Measurements from ENCODE around the gene YWHAB.
A peak's percentile ranks its signal among the peaks of the same experiment; 100 is the strongest.

Gene YWHAB

GRCh38 chr20:44884907-44885391 lies 556 bp upstream of the YWHAB start:
- H3K9me3 ChIP-seq (ENCODE audit: insufficient read depth, low read depth, low read length), result no peaks in the 10 kb centered on the region
- H2AFZ ChIP-seq (ENCODE audit: low read length), result peak overlapping the region; percentile 77
- peak overlapping the region; percentile 87 for H3K4me2 ChIP-seq (ENCODE audit: low read depth, low read length, poor library complexity, severe bottlenecking)
- H3K9me2 ChIP-seq (replicated peaks; ENCODE audit: low read depth, low read length), result no peaks in the 10 kb centered on the region
- peak overlapping the region; percentile 81 for H3K4me3 ChIP-seq (ENCODE audit: low read length, poor library complexity, severe bottlenecking)
- H3K4me1 ChIP-seq (ENCODE audit: insufficient read depth, low read length, poor library complexity, severe bottlenecking), result peaks cover 35% of the 10 kb centered on the region
- peaks cover 44% of the 10 kb centered on the region for H3K79me2 ChIP-seq (ENCODE audit: insufficient read depth, low read length)
- H4K20me1 ChIP-seq (ENCODE audit: insufficient read depth, low read length, poor library complexity, severe bottlenecking), result peaks cover 41% of the 10 kb centered on the region
- H3K9ac ChIP-seq (ENCODE audit: low read depth, low read length, poor library complexity, severe bottlenecking), result peak overlapping the region; percentile 67
- H3K27me3 ChIP-seq (ENCODE audit: insufficient read depth, low read length, poor library complexity, severe bottlenecking), result no peaks in the 10 kb centered on the region
- no peaks in the 10 kb centered on the region for H3F3A ChIP-seq (ENCODE audit: low read depth)
- no peaks in the 10 kb centered on the region for H3K36me3 ChIP-seq (ENCODE audit: insufficient read depth, low read length)
- no peak for TF ChIP-seq CTCF (conservative IDR thresholded peaks at IDR 0.05; ENCODE audit: low read length)
- TF ChIP-seq EZH2phosphoT487 (IDR thresholded peaks at IDR 0.05; ENCODE audit: borderline replicate concordance), result no peak

- Histone ChIP-seq H3K79me2 (ENCODE audit: insufficient read depth, low read length) (peaks cover 57% of the 10 kb centered on the region), H2AFZ (ENCODE audit: low read length) (no peak overlapping the region; the same call in 1 of the 2 replicates), H3K4me3 (ENCODE audit: low read length, poor library complexity, severe bottlenecking) (peak overlapping the region; percentile 81), H3F3A (ENCODE audit: low read depth) (no peaks in the 10 kb centered on the region), H3K27me3 (ENCODE audit: insufficient read depth, low read length, poor library complexity, severe bottlenecking) (no peaks in the 10 kb centered on the region), H3K9me2 (replicated peaks; ENCODE audit: low read depth, low read length) (no peaks in the 10 kb centered on the region), H3K4me2 (ENCODE audit: low read depth, low read length, poor library complexity, severe bottlenecking) (peak overlapping the region; percentile 92), H3K36me3 (ENCODE audit: insufficient read depth, low read length) (no peaks in the 10 kb centered on the region), H4K20me1 (ENCODE audit: insufficient read depth, low read length, poor library complexity, severe bottlenecking) (peaks cover 52% of the 10 kb centered on the region), H3K9me3 (ENCODE audit: insufficient read depth, low read depth, low read length) (no peaks in the 10 kb centered on the region), H3K4me1 (ENCODE audit: insufficient read depth, low read length, poor library complexity, severe bottlenecking) (peaks cover 44% of the 10 kb centered on the region), H3K9ac (ENCODE audit: low read depth, low read length, poor library complexity, severe bottlenecking) (peak overlapping the region; percentile 96)
- TF ChIP-seq EZH2phosphoT487 (IDR thresholded peaks at IDR 0.05; ENCODE audit: borderline replicate concordance) (no peak), CTCF (conservative IDR thresholded peaks at IDR 0.05; ENCODE audit: low read length) (no peak)
These were observed 754 bp downstream of the YWHAB start for GRCh38 chr20:44886266-44886651.

- Histone ChIP-seq H2AFZ (ENCODE audit: low read length) (no peak overlapping the region), H3K4me2 (ENCODE audit: low read depth, low read length, poor library complexity, severe bottlenecking) (peak overlapping the region; percentile 92), H4K20me1 (ENCODE audit: insufficient read depth, low read length, poor library complexity, severe bottlenecking) (peaks cover 58% of the 10 kb centered on the region), H3K9me3 (ENCODE audit: insufficient read depth, low read depth, low read length) (no peaks in the 10 kb centered on the region), H3K9me2 (replicated peaks; ENCODE audit: low read depth, low read length) (no peaks in the 10 kb centered on the region), H3K36me3 (ENCODE audit: insufficient read depth, low read length) (no peaks in the 10 kb centered on the region), H3K27me3 (ENCODE audit: insufficient read depth, low read length, poor library complexity, severe bottlenecking) (no peaks in the 10 kb centered on the region), H3K4me1 (ENCODE audit: insufficient read depth, low read length, poor library complexity, severe bottlenecking) (peaks cover 49% of the 10 kb centered on the region), H3K79me2 (ENCODE audit: insufficient read depth, low read length) (peaks cover 63% of the 10 kb centered on the region), H3F3A (ENCODE audit: low read depth) (no peaks in the 10 kb centered on the region), H3K9ac (ENCODE audit: low read depth, low read length, poor library complexity, severe bottlenecking) (peak overlapping the region; percentile 96), H3K4me3 (ENCODE audit: low read length, poor library complexity, severe bottlenecking) (peak overlapping the region; percentile 81)
- TF ChIP-seq EZH2phosphoT487 (IDR thresholded peaks at IDR 0.05; ENCODE audit: borderline replicate concordance) (no peak), CTCF (conservative IDR thresholded peaks at IDR 0.05; ENCODE audit: low read length) (no peak)
These were observed 1.3 kb downstream of the YWHAB start for GRCh38 chr20:44886828-44887227.

All from Loucy (cell line).